ENCODE data around the gene PNPLA6.

The PNPLA6 gene

GRCh38 chr19:7535047-7535997 lies at the start of gene PNPLA6:
PNPLA6 (plus strand) TSS chr19:7535717; CDS start chr19:7535789, 72 bp downstream.
- peak; percentile 86 for DNase-seq

- DNase-seq = no peak
Observed at GRCh38 chr19:7486923-7487322, 48.6 kb upstream of the PNPLA6 start.

GRCh38 chr19:7488736-7489353 lies 46.7 kb upstream of the PNPLA6 start, which contains the start of gene PEX11G:
PEX11G (minus strand) TSS chr19:7489035; CDS start chr19:7489010, 25 bp downstream.
- DNase-seq = peak; percentile 36

- no peak for DNase-seq
Observed at GRCh38 chr19:7489609-7490044, 45.9 kb upstream of the PNPLA6 start.

- no peak for DNase-seq
Observed at GRCh38 chr19:7492142-7492541, 43.4 kb upstream of the PNPLA6 start.

- DNase-seq = no peak
Observed at GRCh38 chr19:7492558-7492957, 43.0 kb upstream of the PNPLA6 start.

- DNase-seq = no peak
Observed at GRCh38 chr19:7494416-7495098, 41.0 kb upstream of the PNPLA6 start.

- DNase-seq = no peak
Observed at GRCh38 chr19:7497292-7497691, 38.2 kb upstream of the PNPLA6 start.

- DNase-seq = no peak
Observed at GRCh38 chr19:7500811-7501450, 34.6 kb upstream of the PNPLA6 start.

- no peak for DNase-seq
Observed at GRCh38 chr19:7502552-7502951, 33.0 kb upstream of the PNPLA6 start.

- DNase-seq = no peak
Observed at GRCh38 chr19:7504684-7505083, 30.8 kb upstream of the PNPLA6 start.

GRCh38 chr19:7505288-7505681 lies 30.2 kb upstream of the PNPLA6 start:
- no peak for DNase-seq

- no peak for DNase-seq
Observed at GRCh38 chr19:7505682-7506384, 29.7 kb upstream of the PNPLA6 start.

GRCh38 chr19:7506385-7507328 lies 28.9 kb upstream of the PNPLA6 start:
- DNase-seq = no peak

GRCh38 chr19:7507884-7508283 lies 27.6 kb upstream of the PNPLA6 start:
- peak; percentile 43 for DNase-seq

GRCh38 chr19:7509625-7510024 lies 25.9 kb upstream of the PNPLA6 start:
- no peak for DNase-seq

- no peak for DNase-seq
Observed at GRCh38 chr19:7512400-7512851, 23.1 kb upstream of the PNPLA6 start.

GRCh38 chr19:7513809-7514642 lies 21.5 kb upstream of the PNPLA6 start:
- no peak for DNase-seq

- DNase-seq = no peak
Observed at GRCh38 chr19:7515110-7515644, 20.3 kb upstream of the PNPLA6 start.
